Cortex of kidney (tissue), 1 donor: ENCODE data around the gene RASGRF2.
"Not testable (repeated sequence)": the region's sequence is repeated elsewhere in the genome, so short reads cannot be mapped to it uniquely, and the experiment has no call there.

ENCODE experiments used
- DNase-seq: peaks from one replicate; lab custom pipeline; 2025; lab: John Stamatoyannopoulos, UW

The RASGRF2 gene

DNA sequence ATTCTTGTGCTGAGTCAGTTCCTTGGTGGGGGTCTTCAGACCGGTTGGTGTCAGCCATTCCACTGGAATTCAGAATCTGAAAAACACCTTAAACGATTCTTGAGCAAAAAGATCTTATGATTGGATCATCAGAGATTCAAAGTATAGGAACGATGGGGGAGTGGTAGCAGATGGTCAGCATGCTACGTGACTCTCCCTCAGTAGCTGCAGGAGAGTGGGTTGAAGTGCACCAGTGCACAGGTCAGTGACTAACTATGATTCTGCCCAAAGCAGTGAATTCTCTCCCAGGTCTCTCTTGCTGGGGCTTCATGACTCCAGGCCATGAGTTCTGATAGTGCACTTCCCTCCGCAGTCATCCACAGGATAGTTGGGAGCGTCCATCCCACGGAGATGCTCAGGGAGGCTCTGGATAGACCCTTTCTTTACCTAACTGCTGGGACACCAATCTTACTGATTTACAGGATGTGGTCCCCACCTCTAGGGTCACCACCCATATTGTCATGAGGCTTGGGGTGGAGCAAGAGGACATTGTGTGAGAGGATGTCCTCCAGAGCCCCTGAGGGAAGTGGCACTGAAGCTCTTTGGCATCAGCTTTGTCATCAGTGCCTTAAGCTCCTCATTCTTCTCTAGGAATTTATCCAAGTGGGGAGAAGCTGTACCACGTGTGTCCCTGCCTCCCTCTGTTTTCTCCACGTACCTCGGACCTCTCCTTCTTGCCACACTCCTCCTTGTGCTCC is 62.0 kb downstream of the RASGRF2 start:
- DNase-seq = no peak

DNA sequence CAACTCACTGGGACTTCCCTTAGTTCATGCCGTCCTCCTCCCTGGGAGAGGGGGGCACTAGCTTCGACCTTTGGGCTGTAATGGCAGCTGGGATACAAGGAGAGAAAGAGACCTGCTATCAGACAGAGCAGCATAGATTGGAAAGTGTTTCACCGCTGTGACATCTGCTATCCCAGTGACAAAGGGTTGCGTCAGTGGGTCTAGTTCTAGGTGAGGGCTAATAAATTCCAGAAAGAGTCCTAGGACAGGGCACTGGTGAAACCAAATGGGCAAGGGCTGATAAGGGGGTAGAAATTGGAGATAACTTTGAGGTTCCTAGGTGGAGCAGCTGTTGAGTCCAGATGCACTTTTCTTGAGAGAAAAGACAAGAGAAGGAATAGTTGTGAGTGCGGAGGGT is 62.5 kb downstream of the RASGRF2 start:
- DNase-seq = no peak

DNA sequence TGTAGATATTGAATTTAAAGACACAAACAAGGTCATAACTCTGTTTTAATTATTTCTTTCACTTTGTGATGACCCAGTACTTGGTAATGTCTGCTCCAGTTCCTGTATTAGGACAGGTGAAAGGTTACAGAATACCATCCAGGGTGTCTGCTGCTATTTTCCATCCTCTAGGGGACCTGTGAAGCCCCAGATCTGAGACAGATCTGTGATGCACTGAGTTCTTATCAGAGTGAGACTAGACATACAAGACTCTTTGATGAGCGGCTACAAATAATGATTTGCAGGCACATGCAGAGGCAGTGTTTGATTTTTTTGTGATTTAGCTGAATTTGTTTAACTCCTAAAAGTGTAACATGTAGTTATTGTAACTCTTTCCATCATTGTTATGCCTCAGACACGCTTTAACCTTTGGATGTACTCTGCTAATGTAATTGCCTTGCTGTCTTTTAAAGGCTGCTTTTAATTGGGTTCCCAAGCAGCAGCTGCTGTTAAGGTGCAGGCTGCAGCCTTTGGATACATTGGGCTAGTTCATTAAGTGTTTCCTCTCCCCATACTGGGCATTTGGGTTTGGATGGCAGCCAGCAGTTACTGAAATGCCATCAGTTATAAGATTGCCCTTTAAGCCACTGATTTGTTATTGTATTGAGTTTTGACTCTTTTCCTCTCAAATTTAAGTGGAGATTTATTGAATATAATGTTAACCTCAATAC is 63.3 kb downstream of the RASGRF2 start:
- DNase-seq = no peak

DNA sequence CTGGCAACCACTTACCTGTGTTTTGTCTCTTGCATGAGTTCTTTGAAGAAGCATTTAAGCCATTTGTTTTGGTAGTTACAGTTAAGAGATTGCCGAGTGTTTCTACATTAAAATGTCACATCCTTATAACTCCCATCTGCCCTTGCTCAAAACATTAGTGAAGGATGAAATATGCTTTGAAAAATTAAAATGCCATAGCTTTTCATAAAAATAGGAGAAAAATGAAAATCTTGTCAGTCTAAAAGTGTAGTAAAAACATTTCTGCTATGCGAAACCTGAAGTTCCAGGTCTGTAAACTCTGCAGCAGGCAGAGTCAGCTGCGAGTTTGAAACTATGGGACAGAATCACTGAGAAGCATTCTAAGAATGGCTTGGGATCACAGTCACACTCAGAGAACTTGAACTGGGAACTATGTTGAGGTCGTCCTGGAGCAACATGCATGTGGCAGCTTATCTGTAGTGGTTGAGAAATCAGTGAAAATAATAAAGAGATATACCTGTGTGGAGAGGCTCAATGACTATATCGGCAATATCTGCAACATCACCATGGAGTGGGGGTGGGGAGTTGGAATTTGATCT is 67.4 kb downstream of the RASGRF2 start:
- no peak for DNase-seq

DNA sequence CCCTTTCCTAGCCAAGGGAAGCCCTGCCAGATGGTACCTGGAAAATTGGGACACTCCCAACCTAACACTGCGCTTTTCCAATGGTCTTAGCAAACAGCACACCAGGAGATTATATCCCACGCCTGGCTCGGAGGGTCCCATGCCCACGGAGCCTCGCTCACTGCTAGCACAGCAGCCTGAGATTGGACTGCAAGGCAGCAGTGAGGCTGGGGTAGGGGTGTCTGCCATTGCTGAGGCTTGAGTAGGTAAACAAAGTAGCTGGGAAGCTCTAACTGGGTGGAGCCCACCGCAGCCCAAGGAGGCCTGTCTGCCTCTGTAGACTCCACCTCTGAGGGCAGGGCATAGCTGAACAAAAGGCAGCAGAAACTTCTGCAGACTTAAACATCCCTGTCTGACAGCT is 68.7 kb downstream of the RASGRF2 start:
- not testable (repeated sequence) for DNase-seq

DNA sequence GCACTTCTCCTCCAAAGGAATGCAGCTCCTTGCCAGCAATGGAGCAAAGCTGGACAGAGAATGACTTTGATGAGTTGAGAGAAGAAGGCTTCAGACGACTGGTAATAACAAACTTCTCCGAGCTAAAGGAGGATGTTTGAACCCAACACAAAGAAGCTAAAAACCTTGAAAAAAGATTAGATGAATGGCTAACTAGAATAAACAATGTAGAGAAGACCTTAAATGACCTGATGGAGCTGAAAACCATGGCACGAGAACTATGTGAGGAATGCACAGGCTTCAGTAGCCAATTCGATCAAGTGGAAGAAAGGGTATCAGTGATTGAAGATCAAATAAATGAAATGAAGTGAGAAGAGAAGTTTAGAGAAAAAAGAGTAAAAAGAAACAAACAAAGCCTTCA is 69.6 kb downstream of the RASGRF2 start:
- not testable (repeated sequence) for DNase-seq

DNA sequence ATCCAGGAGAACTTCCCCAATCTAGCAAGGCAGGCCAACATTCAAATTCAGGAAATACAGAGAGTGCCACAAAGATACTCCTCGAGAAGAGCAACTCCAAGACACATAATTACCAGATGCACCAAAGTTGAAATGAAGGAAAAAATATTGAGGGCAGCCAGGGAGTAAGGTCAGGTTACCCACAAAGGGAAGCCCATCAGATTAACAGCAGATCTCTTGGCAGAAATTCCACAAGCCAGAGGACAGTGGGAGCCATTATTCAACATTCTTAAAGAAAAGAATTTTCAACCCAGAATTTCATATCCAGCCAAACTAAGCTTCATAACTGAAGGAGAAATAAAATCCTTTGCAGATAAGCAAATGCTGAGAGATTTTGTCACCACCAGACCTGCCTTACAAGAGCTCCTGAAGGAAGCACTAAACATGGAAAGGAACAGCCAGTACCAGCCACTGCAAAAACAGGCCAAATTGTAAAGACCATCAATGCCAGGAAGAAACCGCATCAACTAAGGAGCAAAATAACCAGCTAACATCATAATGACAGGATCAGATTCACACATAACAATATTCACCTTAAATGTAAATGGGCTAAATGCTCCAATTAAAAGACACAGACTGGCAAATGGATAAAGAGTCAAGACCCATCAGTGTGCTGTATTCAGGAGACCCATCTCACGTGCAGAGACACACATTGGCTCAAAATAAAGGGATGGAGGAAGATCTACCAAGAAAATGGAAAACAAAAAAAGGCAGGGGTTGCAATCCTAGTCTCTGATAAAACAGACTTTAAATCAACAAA is 70.3 kb downstream of the RASGRF2 start:
- not testable (repeated sequence) for DNase-seq

DNA sequence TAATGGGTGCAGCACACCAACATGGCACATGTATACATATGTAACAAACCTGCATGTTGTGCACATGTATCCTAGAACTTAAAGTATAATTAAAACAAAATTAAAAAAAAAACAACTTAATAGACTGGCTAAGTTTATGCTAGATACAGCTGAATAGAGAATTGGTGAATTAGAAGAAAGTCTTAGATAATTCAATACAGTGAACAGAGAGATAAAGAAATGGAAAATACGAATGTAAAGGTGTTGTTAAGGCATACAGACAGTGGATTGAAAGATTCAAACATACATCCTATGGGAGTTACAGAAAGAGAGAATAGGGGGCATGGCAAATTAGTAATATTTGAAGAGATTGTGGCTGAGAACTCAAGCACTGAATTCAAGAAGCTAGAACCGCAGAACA is 75.4 kb downstream of the RASGRF2 start:
- DNase-seq = no peak

DNA sequence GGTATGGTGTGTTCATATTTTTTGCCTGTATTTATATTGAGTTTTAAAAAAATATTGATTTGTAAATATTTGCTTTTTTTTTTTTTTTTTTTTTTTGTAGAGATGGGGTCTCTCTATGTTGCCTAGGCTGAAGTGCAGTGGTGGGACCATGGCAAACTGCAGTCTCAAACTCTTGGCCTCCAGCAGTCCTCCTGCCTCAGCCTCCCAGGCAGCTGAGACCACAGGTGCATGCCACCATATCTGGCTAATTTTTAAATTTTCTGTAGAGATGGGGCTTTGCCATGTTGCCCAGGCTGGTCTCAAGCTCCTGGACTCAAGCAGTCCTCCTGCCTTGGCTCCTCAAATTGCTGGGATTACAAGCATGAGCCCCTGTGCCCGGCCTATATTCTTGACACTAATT is 78.3 kb downstream of the RASGRF2 start:
- no peak for DNase-seq

DNA sequence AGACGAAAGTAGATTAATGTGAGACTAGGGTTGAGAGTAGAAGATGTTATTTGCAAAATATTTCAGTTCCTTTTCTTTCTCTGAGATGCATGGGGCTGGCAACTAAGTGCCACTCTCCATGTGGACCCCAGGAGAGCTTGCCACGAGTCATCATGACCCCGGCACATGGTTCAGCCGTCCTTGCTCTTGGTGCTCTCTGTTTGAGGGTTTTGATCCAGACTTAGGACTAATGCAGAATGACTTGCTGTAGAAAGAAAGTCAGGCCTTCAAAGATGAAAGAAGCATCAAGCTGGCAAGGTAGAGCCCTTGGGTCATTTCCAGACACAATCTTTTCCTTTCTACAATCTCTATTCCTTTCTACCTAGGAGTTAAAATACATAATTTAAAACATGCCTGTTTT is 84.7 kb downstream of the RASGRF2 start:
- DNase-seq = no peak

DNA sequence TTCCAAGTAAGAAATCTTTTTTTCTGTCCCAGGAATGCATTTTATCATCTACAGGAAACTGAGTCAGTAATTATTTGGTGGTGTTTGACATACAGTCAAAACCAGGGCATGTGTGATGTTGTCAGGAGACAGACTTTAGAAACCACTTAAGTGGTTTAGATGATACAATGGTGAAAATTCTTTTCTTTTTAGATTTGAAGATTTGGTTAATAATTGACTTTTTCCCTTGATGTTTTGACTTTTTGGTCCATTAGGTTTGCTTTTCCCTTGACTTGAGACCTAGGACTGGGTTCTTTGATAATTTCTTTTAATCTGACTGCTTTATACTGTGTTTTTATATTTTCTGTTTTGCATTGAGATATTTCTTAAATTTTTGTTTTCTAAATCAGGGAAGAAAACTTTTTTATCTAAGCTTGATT is 85.2 kb downstream of the RASGRF2 start:
- no peak for DNase-seq

DNA sequence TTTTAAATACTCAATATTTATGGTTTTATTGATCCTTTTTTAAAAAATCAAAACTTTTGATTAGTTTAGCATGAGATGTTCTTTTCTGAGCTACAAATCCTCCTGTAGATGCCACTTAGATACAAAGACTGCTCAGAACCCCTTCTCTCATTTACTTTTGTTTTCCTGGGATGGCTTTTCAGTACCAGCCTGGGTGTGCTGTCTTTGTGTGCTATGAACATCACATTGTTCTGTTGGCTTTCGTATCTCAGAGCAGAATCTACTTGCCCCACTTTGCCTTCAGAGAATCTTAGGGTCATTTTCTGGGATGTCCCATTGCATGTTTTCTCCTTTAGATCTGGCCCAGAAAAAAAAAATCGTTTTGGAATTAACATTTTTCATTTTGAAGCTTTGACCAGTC is 85.9 kb downstream of the RASGRF2 start:
- DNase-seq = no peak

DNA sequence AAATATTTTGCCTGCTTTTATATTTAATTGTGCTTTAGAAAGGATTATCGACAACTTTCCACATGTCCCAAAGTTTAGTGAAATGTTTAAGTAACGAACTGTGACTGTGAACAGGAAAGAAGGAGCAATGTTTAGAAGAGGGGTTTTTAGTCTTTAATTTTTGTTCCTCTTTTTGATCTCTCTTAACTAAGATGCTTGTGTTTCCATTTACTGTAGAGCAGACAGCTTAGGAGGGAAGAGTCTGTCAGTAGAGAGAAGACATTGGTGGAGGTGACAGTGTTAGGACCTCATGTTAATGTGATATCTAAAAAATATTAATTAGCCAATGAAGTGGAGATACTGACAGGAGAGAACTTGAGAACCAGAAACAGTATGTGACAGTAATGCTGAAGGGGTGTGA is 92.2 kb downstream of the RASGRF2 start:
- DNase-seq = no peak

DNA sequence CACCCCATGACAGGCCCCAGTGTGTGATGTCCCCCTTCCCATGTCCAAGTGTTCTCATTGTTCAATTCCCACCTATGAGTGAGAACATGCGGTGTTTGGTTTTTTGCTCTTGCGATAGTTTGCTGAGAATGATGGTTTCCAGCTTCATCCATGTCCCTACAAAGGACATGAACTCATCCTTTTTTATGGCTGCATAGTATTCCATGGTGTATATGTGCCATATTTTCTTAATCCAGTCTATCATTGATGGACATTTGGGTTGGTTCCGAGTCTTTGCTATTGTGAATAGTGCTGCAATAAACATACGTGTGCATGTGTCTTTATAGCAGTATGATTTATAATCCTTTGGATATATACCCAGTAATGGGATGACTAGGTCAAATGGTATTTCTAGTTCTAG is 93.1 kb downstream of the RASGRF2 start:
- not testable (repeated sequence) for DNase-seq

DNA sequence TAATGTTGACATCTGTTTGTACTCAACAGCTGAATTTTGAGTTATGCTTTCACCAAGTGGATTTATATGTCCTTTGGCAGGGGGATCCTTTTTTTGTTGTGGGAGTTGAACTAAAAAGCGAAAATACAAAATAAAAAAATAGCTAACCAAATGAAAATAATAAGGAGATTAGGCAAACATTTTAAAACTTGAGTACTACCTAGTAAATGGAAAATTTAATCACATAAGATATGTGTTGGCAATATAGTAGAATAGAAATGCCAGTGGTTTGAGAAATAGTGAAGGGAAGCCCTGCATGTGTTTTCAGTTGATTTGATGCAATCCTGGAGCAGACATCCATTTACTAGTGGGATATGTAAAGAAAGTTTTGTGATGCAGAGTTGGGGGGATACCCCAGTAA is 98.0 kb downstream of the RASGRF2 start:
- no peak for DNase-seq

DNA sequence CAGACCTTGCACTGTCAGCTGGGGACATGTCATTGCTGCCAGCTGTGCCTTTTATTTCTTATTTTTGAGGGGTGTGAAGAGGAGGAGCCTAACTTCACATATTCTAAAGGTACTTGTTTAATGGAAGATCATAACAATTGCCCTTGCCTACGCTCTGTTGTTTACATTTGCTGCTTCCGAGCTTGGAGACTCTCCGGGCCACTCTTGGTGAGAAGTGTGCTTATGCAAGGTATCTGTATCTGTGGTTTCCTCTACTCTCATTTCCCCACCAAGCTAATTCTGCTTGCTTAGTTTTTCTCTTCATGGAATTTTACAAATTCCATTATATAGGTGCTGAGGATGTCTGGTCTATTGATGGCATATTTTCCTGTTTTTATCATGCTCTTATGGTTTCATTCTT is 105.3 kb downstream of the RASGRF2 start:
- no peak for DNase-seq

DNA sequence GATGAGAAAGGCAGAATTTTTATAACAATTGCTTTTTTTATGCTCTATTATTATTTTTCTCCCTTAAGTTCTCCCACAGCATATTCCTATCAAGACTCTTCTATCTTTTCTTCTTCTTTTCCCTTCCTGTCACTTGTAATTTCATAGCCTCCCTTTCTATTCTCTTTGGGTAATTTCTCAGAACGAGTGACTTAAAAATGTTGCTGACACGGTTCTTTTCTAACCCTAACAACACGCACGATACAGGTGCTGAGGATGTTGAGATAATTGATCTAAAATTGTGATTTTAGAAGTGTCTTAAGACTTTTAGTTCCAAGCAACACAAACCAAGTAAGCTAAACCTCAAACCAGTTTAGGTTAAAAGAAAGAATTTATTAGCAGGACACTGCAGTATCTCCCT is 105.9 kb downstream of the RASGRF2 start:
- no peak for DNase-seq

DNA sequence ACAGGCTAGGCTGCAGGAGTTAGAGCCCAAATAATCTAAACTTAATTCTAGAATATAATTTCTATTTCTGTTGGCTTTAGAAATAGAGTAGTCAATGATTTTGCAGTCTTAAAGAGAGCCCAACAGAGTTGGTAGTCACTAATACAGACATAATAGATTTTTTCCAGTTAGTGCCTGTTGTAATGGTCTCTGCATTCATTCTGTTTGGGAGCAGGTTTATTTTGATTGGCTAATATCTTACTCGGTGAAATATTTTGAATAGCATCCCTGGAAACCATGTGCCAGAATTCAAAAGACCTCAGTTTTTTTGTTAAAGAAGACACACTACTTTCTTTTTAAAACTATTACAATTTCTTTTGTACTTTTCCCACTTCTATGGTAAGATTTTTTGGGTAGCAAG is 107.2 kb downstream of the RASGRF2 start:
- no peak for DNase-seq

DNA sequence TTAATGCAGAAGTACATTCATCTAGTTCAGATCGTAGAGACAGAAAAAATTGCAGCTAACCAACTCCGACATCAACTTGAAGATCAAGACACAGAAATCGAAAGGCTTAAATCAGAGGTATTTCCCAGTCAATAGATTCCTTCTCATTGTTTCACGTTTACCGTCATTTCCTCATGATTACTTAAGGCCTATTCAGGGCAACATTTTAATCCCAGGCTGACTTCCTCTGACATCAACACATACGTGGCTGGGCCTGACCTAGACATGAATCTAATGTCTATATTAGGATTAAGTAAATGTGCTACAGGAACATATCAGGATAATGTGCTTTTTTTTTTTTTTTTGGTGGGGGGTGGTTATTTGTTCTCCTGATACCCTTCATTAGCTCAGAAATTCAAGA is 107.9 kb downstream of the RASGRF2 start:
- no peak for DNase-seq

DNA sequence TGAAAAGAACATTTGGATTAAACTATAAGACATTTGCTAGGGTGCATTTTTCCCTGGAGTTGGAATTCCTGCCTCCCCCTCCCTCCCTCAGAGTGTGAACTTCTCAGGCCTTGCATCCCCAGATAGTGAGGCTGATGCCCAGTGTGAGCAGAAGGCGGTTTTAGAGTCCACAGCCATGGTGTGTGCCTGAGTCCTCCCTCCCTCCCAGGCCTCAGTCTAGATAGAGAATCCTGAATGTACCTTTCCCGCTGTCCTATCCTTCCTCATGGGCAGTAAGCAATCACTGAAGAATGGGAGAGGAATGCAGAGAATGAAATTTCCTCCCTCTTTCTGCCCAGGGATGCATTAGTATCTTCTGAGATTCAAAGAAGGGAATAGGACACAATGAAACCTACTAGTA is 108.5 kb downstream of the RASGRF2 start:
- DNase-seq = no peak

DNA sequence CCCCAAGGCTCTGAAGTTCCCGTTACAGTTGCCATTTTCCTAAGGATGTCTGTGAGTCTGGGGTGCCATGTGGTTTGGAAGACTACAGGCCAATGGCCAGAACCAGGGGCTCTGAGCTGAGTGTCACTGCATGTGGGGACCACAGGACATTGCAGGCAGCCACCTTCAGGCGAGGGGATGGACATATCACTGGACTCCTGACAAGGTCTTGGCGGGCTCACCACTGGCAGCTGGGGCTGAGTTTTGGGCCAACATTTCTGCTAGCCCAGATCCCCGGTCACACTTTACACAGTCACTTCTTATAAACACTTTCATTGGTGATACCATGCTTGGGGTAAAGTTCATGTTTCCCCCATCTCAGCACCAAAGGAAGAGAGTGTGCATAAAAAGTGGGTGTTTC is 109.8 kb downstream of the RASGRF2 start:
- DNase-seq = no peak

DNA sequence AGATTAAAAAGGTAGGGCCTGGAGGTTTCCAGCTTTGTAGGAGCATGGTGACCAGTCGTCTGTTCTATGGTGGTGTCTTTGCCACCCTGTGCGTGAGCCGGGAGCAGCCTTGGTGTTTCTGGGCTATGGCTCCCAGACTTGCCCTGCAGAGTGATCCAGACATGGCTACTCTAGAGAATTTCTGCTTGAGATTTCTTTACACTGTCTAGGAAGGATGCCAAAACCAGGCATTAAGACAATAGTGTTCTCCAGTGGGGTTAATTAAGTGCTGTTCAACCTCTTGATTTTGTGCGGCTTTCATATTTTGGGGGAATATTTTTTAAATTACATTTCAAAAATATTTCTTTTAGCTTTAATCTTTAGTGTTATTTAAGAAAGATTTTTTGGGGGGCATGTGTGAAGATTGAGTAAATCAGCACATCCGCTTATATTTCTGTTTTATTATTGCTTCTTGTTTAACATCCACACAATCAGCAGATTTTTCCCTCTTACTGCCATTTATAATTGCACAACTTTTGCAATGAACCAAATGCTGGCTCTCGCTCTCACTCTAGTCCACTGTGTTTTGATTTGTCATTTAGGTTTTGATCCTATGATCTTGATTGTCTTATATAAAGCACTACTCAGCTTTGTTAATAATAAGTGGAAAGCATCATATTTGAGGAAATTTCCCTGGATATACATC is 110.5 kb downstream of the RASGRF2 start:
- DNase-seq = no peak
